ENCODE measurements around the gene CDCA7L. TPM values are rescaled to one million over a fixed set of nuclear protein-coding genes. Genes with fewer than 3 reads are reported as not detected.

CDCA7L gene
- total RNA-seq, 4 donors from 2014 or later: 23.7 to 56.2 (median 26.0) TPM

DNA sequence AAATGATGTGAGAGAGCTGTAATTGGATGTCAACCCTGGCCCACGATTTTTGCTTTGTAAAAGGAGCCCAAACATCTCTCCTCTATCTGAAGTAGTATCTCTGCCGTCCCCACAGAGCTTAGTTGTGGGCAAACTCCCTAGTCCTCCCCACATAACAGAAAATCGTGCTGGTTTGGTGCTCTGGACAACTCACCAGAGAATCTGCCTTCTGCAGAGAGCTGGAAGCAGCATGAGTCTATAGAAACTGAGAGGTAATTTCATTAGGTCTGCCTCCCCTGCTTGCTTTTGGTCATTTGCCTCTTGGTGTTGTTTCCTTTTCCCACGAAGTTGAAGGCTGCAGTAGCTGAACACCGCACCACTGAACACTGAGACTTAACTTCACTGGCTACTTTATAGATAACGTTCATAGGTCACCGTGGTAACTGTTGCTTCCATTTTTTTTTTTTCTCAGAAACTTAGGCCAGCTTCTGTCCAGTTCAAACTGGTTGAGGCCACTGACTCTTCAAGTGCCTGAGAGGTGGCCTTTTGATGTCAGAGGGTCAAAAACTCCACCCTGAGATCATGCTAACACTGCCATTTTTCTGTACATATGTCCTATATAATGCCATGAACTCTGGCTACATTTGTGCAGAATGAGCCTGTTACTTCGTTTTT lies 3.3 kb upstream of the CDCA7L start:
- Histone ChIP-seq H3K9me3 (no peaks in the 10 kb centered on the region), H3K27me3 (no peaks in the 10 kb centered on the region), H3K4me1 (peaks cover 15 to 33% of the 10 kb centered on the region in 2 donors), H3K27ac (peak overlapping the region in 1 of 3 donors; percentile 2), H3K4me3 (replicated peaks in 1 of 3) (no peak overlapping the region), H3K36me3 (no peaks in the 10 kb centered on the region)
- no peak for DNase-seq
- intact Hi-C loops (cut with DNase I): no loop called here
- TF ChIP-seq POLR2A (IDR thresholded peaks at IDR 0.05): no peak
- no peak for TF ChIP-seq CTCF (IDR thresholded peaks at IDR 0.05)
- WGBS, 2 donors: 43 to 47% methylated on average over 8 of the region's 8 CpGs

- peaks cover 13 to 36% of the 10 kb centered on the region in 2 donors for H3K4me1 ChIP-seq
- TF ChIP-seq CTCF (IDR thresholded peaks at IDR 0.05): no peak
- TF ChIP-seq POLR2A (IDR thresholded peaks at IDR 0.05): no peak
- no peaks in the 10 kb centered on the region for H3K27me3 ChIP-seq
- intact Hi-C loops (cut with DNase I): no loop called here
- H3K4me3 ChIP-seq (replicated peaks in 1 of 3): no peak overlapping the region
- no peak for DNase-seq
- H3K9me3 ChIP-seq: no peaks in the 10 kb centered on the region
- no peaks in the 10 kb centered on the region for H3K36me3 ChIP-seq
- 83 to 91% methylated on average over 2 of the region's 2 CpGs for WGBS, 2 donors
- H3K27ac ChIP-seq: peak overlapping the region in 1 of 3 donors; percentile 2
Measured at GRCh38 chr7:21948364-21948763, 2.7 kb upstream of the CDCA7L start.

DNA sequence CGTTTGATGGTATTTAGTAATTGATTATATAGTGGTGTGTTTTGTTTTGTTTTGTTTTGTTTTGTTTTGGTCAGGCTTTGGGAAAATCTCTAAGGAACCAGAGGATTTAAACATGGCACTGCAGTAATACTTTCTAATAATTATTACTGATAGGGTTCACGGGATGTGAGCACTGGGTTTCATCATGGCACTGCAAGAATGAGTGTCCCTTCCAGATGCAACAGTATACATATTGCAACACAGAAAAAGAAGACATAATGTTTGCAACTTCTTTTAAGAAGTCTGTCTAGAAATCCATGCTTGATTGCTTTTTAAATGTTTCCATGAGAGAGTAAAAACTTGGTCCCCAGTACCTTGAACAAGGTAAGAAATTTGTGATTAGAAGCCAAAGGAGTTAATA lies 2.2 kb upstream of the CDCA7L start:
- peaks cover 13 to 40% of the 10 kb centered on the region in 2 donors for H3K4me1 ChIP-seq
- H3K27me3 ChIP-seq: no peaks in the 10 kb centered on the region
- 77 to 86% methylated on average over 2 of the region's 2 CpGs for WGBS, 2 donors
- no peak overlapping the region for H3K4me3 ChIP-seq (replicated peaks in 1 of 3)
- DNase-seq: no peak
- TF ChIP-seq CTCF (IDR thresholded peaks at IDR 0.05) (no peak), POLR2A (IDR thresholded peaks at IDR 0.05) (no peak)
- H3K27ac ChIP-seq: peak overlapping the region in 1 of 3 donors; percentile 1
- H3K9me3 ChIP-seq: no peaks in the 10 kb centered on the region
- H3K36me3 ChIP-seq: no peaks in the 10 kb centered on the region
- intact Hi-C loops (cut with DNase I): no loop called here

GRCh38 chr7:21947056-21947455 lies 1.4 kb upstream of the CDCA7L start:
- Histone ChIP-seq H3K9me3 (no peaks in the 10 kb centered on the region), H3K27me3 (no peaks in the 10 kb centered on the region), H3K27ac (no peak overlapping the region), H3K4me1 (peaks cover 13 to 49% of the 10 kb centered on the region in 2 donors), H3K36me3 (no peaks in the 10 kb centered on the region), H3K4me3 (replicated peaks in 1 of 3) (no peak overlapping the region)
- WGBS, 2 donors: 74% methylated on average over 3 of the region's 3 CpGs
- intact Hi-C loops (cut with DNase I): no loop called here
- no peak for DNase-seq
- TF ChIP-seq POLR2A (IDR thresholded peaks at IDR 0.05) (no peak), CTCF (IDR thresholded peaks at IDR 0.05) (no peak)

- WGBS, 2 donors: 30 to 52% methylated on average over 5 to 8 of the region's 8 CpGs
- DNase-seq: no peak
- intact Hi-C loops (cut with DNase I): no loop called here
- Histone ChIP-seq H3K4me1 (peaks cover 13 to 51% of the 10 kb centered on the region in 2 donors), H3K27me3 (no peaks in the 10 kb centered on the region), H3K9me3 (no peaks in the 10 kb centered on the region), H3K36me3 (no peaks in the 10 kb centered on the region), H3K27ac (peak overlapping the region; percentile 76 to 97 (median 85)), H3K4me3 (replicated peaks in 1 of 3) (peak overlapping the region in 1 of 3 donors; percentile 45)
- TF ChIP-seq POLR2A (IDR thresholded peaks at IDR 0.05) (no peak), CTCF (IDR thresholded peaks at IDR 0.05) (no peak)
Measured at GRCh38 chr7:21946222-21946709, 567 bp upstream of the CDCA7L start.

Measured in thyroid gland (tissue), 4 donors.